IMR-90 (cell line): ENCODE data around the gene CD34. TPM values are rescaled to one million over a fixed set of nuclear protein-coding genes. Genes with fewer than 3 reads are reported as not detected.

Source experiments
- ATAC-seq: fragments of 200-7000 bp; cut with Tn5 transposase; 2 replicates; pipeline ENCODE4 v1.9.1; 2020; ENCODE audit warnings: low read depth, mild to moderate bottlenecking, moderate library complexity
- BruUV-seq: library from RNA; stranded (reverse); fragments of 400-500 nt; replicated peaks from 2 replicates; lab custom pipeline; 2021; lab: Mats Ljungman, UMichigan
- CTCF ChIA-PET: fragments of 300-600 bp; formaldehyde crosslinking; extraction: SDS; loops from one replicate; lab custom pipeline; 2021; ENCODE audit warnings: antibody characterized with exemption; lab: Yijun Ruan, JAX
- POLR2A ChIA-PET: fragments of 300-600 bp; sonication (Branson Sonifier 250); formaldehyde crosslinking; loops from one replicate; lab custom pipeline; 2022; ENCODE audit warnings: antibody characterized with exemption; ENCODE audit not compliant: unreplicated experiment; lab: Charles Lee
- DNase-seq: peaks from one replicate; pipeline ENCODE4 v3.0.0; 2013
- H2AFZ ChIP-seq: replicated peaks from 2 replicates; pipeline ENCODE3; 2013; ENCODE audit warnings: low read length, mild to moderate bottlenecking; ENCODE audit not compliant: poor library complexity
- H2AK5ac ChIP-seq: 2 replicates; pipeline ENCODE4 v1.6.1; 2013; ENCODE audit warnings: low read depth, low read length, inconsistent platforms
- H2AK9ac ChIP-seq: replicated peaks from 2 replicates; pipeline ENCODE3; 2013; ENCODE audit warnings: mild to moderate bottlenecking, low read depth, low read length, moderate library complexity; ENCODE audit not compliant: poor library complexity
- H2BK120ac ChIP-seq: 2 replicates; pipeline ENCODE4 v1.6.1; 2013; ENCODE audit warnings: low read depth, low read length, inconsistent platforms
- H2BK15ac ChIP-seq: 3 replicates; pipeline ENCODE4 v1.6.1; 2013; ENCODE audit warnings: low read depth, low read length, inconsistent platforms
- H2BK20ac ChIP-seq: 2 replicates; pipeline ENCODE4 v1.6.1; 2013; ENCODE audit warnings: low read depth, mild to moderate bottlenecking, inconsistent platforms, low read length, moderate library complexity
- H2BK5ac ChIP-seq: 2 replicates; pipeline ENCODE4 v1.6.1; 2013; ENCODE audit warnings: mild to moderate bottlenecking, low read depth, low read length, inconsistent platforms; ENCODE audit not compliant: poor library complexity, severe bottlenecking
- H3K14ac ChIP-seq: replicated peaks from 2 replicates; pipeline ENCODE4 v1.6.1; 2013; ENCODE audit warnings: low read depth, low read length, inconsistent platforms
- H3K18ac ChIP-seq: 2 replicates; pipeline ENCODE4 v1.6.1; 2013; ENCODE audit warnings: low read depth, low read length, control low read depth
- H3K23ac ChIP-seq: 2 replicates; pipeline ENCODE4 v1.6.1; 2013; ENCODE audit warnings: low read depth, low read length, inconsistent platforms
- H3K27ac ChIP-seq: 2 replicates; pipeline ENCODE4 v1.5.1; 2013; ENCODE audit warnings: mild to moderate bottlenecking, control low read depth, low read length; ENCODE audit not compliant: insufficient read depth
- H3K27me3 ChIP-seq: 2 replicates; pipeline ENCODE4 v1.6.1; 2013; ENCODE audit warnings: low read length; ENCODE audit not compliant: control insufficient read depth, insufficient read depth
- H3K36me3 ChIP-seq: 2 replicates; pipeline ENCODE4 v1.6.1; 2013; ENCODE audit warnings: low read length, mixed read lengths; ENCODE audit not compliant: control insufficient read depth, insufficient read depth
- H3K4ac ChIP-seq: 2 replicates; pipeline ENCODE4 v1.6.1; 2013; ENCODE audit warnings: low read depth, low read length, inconsistent platforms
- H3K4me1 ChIP-seq: 2 replicates; pipeline ENCODE4 v1.6.1; 2013; ENCODE audit warnings: low read length, mixed read lengths; ENCODE audit not compliant: control insufficient read depth, insufficient read depth
- H3K4me2 ChIP-seq: 2 replicates; pipeline ENCODE4 v1.6.1; 2013; ENCODE audit warnings: low read depth, mild to moderate bottlenecking, control low read depth, low read length, moderate library complexity
- H3K4me3 ChIP-seq: 2 replicates; pipeline ENCODE4 v1.5.1; 2013; ENCODE audit warnings: low read depth, mild to moderate bottlenecking, control low read depth, low read length, moderate library complexity; ENCODE audit not compliant: insufficient read depth
- H3K56ac ChIP-seq: 2 replicates; pipeline ENCODE4 v1.6.1; 2013; ENCODE audit warnings: low read length, inconsistent platforms; ENCODE audit not compliant: insufficient read depth; ENCODE audit errors: extremely low read depth
- H3K79me1 ChIP-seq, 2 experiments: 2 replicates each; pipeline ENCODE4 v1.6.1; 2013; ENCODE audit warnings: low read length in 2 of 2, inconsistent platforms in 1 of 2, low read depth in 1 of 2
- H3K9ac ChIP-seq: 2 replicates; pipeline ENCODE4 v1.6.1; 2013; ENCODE audit warnings: low read depth, low read length, control low read depth
- H3K9me1 ChIP-seq: 2 replicates; pipeline ENCODE4 v1.6.1; 2013; ENCODE audit warnings: low read length, inconsistent platforms; ENCODE audit not compliant: insufficient read depth
- H3K9me3 ChIP-seq: 2 replicates; pipeline ENCODE4 v1.6.1; 2013; ENCODE audit warnings: low read length; ENCODE audit not compliant: control insufficient read depth, insufficient read depth
- H4K20me1 ChIP-seq: 2 replicates; pipeline ENCODE4 v1.6.1; 2013; ENCODE audit warnings: low read length, inconsistent platforms; ENCODE audit not compliant: insufficient read depth
- H4K5ac ChIP-seq: 2 replicates; pipeline ENCODE4 v1.6.1; 2013; ENCODE audit warnings: mild to moderate bottlenecking, low read depth, low read length, control low read depth
- H4K8ac ChIP-seq, 2 experiments: 2 replicates each; pipeline ENCODE4 v1.6.1; 2013; ENCODE audit warnings: low read depth in 2 of 2, low read length in 2 of 2, control low read depth in 1 of 2, inconsistent platforms in 1 of 2
- H4K91ac ChIP-seq: 2 replicates; pipeline ENCODE4 v1.6.1; 2013; ENCODE audit warnings: low read depth, low read length, inconsistent platforms; ENCODE audit not compliant: insufficient read depth
- BHLHE40 ChIP-seq: fragments of 150-350 bp; IDR thresholded peaks from 2 replicates; pipeline ENCODE4 v1.6.1; 2016; ENCODE audit warnings: mild to moderate bottlenecking, low read depth, low read length
- CHD1 ChIP-seq: IDR thresholded peaks from 2 replicates; pipeline ENCODE4 v1.6.1; 2012; ENCODE audit warnings: low read depth, low read length, improper control_type of control experiment
- WGBS, 2 experiments: methylation state at CpG; one replicate each; pipeline versions ENCODE4 v1.1.5 to v1.1.7; 2013; ENCODE audit warnings: missing lambda C conversion rate in 2 of 2; ENCODE audit not compliant: insufficient read length in 1 of 2; ENCODE audit errors: extremely low coverage in 2 of 2; 5-methylcytosine and 5-hydroxymethylcytosine counted together
- dilution Hi-C: fragments of 300-500 bp; cut with HindIII; formaldehyde crosslinking; loops from one replicate; pipeline ENCODE4 v1.14.3; 2018; ENCODE audit warnings: low sequenced_read_pairs; ENCODE audit not compliant: unreplicated experiment
- in situ Hi-C: fragments of 300-500 bp; cut with MboI; formaldehyde crosslinking; loops from 3 replicates; pipeline ENCODE4 v1.14.3; 2019; ENCODE audit warnings: low sequenced_read_pairs, inconsistent platforms, mixed read lengths
- intact Hi-C: fragments of 100-400 bp; cut with micrococcal nuclease; formaldehyde crosslinking; loops from 2 replicates; pipeline ENCODE4 v1.10.0; 2022
- polyA plus RNA-seq, 3 experiments: library from polyadenylated mRNA; depleted of rRNA; stranded (reverse); fragments of >200 nt; gene quantifications; 2 replicates each; pipeline ENCODE4 v1.2.3, GENCODE V29; 2012; ENCODE audit warnings: low replicate concordance in 1 of 3
- total RNA-seq: library from RNA; depleted of rRNA; stranded (reverse); fragments of >200 nt; gene quantifications from 2 replicates; pipeline ENCODE4 v1.2.3, GENCODE V29; 2012
- TF ChIP-seq, protein P1 (sequence below): conservative IDR thresholded peaks from 2 replicates; pipeline ENCODE4 v1.5.1; 2012; ENCODE audit warnings: mild to moderate bottlenecking, low read depth, low read length, improper control_type of control experiment
- TF ChIP-seq, protein P2 (sequence below): fragments of 150-350 bp; IDR thresholded peaks from 2 replicates; pipeline ENCODE4 v1.6.1; 2017; ENCODE audit warnings: mild to moderate bottlenecking, antibody characterized with exemption, low read length, low read depth

The CD34 gene
- total and polyA plus RNA-seq, 2 of the 4 experiments (the other 2 are of a cell fraction): 0.14 TPM; not detected in 1

DNA sequence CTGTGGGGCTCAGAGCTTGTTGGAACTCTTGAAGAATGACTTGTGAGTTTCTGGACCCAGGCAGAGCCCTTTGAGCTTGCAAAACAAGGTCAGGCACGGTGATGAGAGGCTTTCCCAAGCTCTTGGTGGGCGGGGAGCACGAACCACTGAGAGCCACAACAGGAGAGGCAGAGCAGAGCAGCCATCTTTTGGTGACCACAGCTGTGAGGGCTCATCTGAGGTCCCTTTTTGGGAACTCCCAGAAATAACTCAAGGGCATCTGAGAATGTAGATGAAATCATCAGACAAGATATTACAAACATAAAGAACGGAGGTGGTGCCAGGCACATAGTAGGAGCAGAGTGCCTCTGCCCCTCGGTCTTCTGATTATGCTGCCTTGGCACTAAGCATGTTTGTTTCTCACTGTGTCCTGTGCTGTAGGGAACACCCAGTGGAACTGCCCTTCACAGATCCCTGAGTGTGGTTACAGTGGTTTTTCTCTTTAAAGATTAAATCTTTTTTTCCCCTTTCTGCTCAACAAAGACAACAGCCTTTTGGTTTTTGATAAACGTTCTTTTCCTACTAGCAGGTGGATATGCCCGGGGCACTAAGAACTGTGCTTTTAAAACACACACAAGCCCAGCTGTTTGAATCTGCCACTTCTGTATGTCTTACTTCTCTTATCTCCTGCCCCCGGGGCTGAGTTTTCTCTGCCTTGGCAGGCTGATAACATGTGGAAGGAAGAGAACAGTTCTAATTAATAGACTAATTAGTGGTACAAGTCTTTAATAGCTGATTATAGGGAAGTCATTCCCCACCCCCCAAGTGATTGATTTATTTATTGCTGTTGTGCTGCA lies 37.7 kb downstream of the CD34 start:
- Histone ChIP-seq H3K27ac (no peak overlapping the region), H2BK5ac (no peak overlapping the region), H4K91ac (no peak overlapping the region), H3K56ac (no peak overlapping the region), H3K36me3 (no peaks in the 10 kb centered on the region), H2BK20ac (no peak overlapping the region), H3K4ac (no peak overlapping the region), H4K8ac (no peak overlapping the region), H3K4me2 (no peak overlapping the region), H3K9me1 (no peaks in the 10 kb centered on the region), H3K23ac (no peak overlapping the region), H2AFZ (no peak overlapping the region), H3K27me3 (peaks cover 4% of the 10 kb centered on the region), H3K79me1 (peaks cover 0 to 3% of the 10 kb centered on the region in 2 experiments; a peak in 2 of 4 replicates), H2BK120ac (no peak overlapping the region), H2AK5ac (no peak overlapping the region), H2BK15ac (no peak overlapping the region), H2AK9ac (no peak overlapping the region), H3K9me3 (no peaks in the 10 kb centered on the region), H4K20me1 (no peaks in the 10 kb centered on the region), H3K18ac (no peak overlapping the region), H3K4me1 (no peaks in the 10 kb centered on the region), H4K5ac (no peak overlapping the region), H3K14ac (no peak overlapping the region), H3K9ac (no peak overlapping the region), H3K4me3 (no peak overlapping the region)
- TF ChIP-seq, protein P1, sequence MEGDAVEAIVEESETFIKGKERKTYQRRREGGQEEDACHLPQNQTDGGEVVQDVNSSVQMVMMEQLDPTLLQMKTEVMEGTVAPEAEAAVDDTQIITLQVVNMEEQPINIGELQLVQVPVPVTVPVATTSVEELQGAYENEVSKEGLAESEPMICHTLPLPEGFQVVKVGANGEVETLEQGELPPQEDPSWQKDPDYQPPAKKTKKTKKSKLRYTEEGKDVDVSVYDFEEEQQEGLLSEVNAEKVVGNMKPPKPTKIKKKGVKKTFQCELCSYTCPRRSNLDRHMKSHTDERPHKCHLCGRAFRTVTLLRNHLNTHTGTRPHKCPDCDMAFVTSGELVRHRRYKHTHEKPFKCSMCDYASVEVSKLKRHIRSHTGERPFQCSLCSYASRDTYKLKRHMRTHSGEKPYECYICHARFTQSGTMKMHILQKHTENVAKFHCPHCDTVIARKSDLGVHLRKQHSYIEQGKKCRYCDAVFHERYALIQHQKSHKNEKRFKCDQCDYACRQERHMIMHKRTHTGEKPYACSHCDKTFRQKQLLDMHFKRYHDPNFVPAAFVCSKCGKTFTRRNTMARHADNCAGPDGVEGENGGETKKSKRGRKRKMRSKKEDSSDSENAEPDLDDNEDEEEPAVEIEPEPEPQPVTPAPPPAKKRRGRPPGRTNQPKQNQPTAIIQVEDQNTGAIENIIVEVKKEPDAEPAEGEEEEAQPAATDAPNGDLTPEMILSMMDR: no peak
- TF ChIP-seq, protein P2, sequence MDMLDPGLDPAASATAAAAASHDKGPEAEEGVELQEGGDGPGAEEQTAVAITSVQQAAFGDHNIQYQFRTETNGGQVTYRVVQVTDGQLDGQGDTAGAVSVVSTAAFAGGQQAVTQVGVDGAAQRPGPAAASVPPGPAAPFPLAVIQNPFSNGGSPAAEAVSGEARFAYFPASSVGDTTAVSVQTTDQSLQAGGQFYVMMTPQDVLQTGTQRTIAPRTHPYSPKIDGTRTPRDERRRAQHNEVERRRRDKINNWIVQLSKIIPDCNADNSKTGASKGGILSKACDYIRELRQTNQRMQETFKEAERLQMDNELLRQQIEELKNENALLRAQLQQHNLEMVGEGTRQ: no peak
- TF ChIP-seq BHLHE40: no peak
- no peak for TF ChIP-seq CHD1
- dilution Hi-C loops: no loop called here
- in situ Hi-C loops: no loop called here
- 56% methylated on average over 2 of the region's 8 CpGs; no CpG with 5 or more reads in 1 of the 2 experiments for WGBS, 2 experiments
- BruUV-seq: no TSS peak
- no peak for ATAC-seq
- intact Hi-C loops: no loop called here
- ChIA-PET CTCF (interaction anchor here (1.3 to 2.7 kb wide), 2 partner anchors 12 to 149 kb away, joined by 5 to 15 read pairs; no protein-coding TSS in a partner anchor), POLR2A (no interaction called here)
- DNase-seq: no peak
